Measurements from ENCODE around the gene ME3. TPM values are rescaled to one million over a fixed set of nuclear protein-coding genes. Genes with fewer than 3 reads are reported as not detected.
"Not testable (repeated sequence)": the region's sequence is repeated elsewhere in the genome, so short reads cannot be mapped to it uniquely, and the experiment has no call there.

ME3 gene
- total RNA-seq, 2 experiments from 2014 or later, result 0.66 to 1.0 TPM

- H3K4me1 Mint-ChIP-seq (ENCODE audit: low read depth); ATAC-seq; CTCF ChIA-PET; H3K4me3 Mint-ChIP-seq; DNase-seq; H3K36me3 Mint-ChIP-seq (ENCODE audit: low read depth); H3K9me3 Mint-ChIP-seq (ENCODE audit: insufficient read depth); POLR2A ChIA-PET; H3K27me3 Mint-ChIP-seq (ENCODE audit: low read depth); H3K27ac Mint-ChIP-seq: not testable (repeated sequence)
Measured at GRCh38 chr11:86423488-86423887, 248.9 kb downstream of the ME3 start.

GRCh38 chr11:86422371-86422770, 250.0 kb downstream of the ME3 start:
- H3K27me3 Mint-ChIP-seq (ENCODE audit: low read depth), result no peaks in the 10 kb centered on the region
- CTCF ChIA-PET, result no interaction called here
- ATAC-seq (no peak), DNase-seq (no peak)
- no peak overlapping the region for H3K27ac Mint-ChIP-seq
- no peak overlapping the region for H3K4me3 Mint-ChIP-seq
- no peaks in the 10 kb centered on the region for H3K9me3 Mint-ChIP-seq (ENCODE audit: insufficient read depth)
- peaks cover 3% of the 10 kb centered on the region for H3K4me1 Mint-ChIP-seq (ENCODE audit: low read depth)
- POLR2A ChIA-PET, result interaction anchor here (0.9 kb wide), 1 partner anchor 9 kb away, joined by 3 read pairs; no protein-coding TSS in a partner anchor
- H3K36me3 Mint-ChIP-seq (ENCODE audit: low read depth), result no peaks in the 10 kb centered on the region

- Mint-ChIP-seq H3K27me3 (ENCODE audit: low read depth) (no peaks in the 10 kb centered on the region), H3K36me3 (ENCODE audit: low read depth) (no peaks in the 10 kb centered on the region), H3K9me3 (ENCODE audit: insufficient read depth) (no peaks in the 10 kb centered on the region), H3K4me3 (no peak overlapping the region), H3K4me1 (ENCODE audit: low read depth) (peaks cover 3% of the 10 kb centered on the region), H3K27ac (no peak overlapping the region)
- ChIA-PET POLR2A (interaction anchor here (0.9 kb wide), 1 partner anchor 9 kb away, joined by 3 read pairs; no protein-coding TSS in a partner anchor), CTCF (no interaction called here)
- ATAC-seq (no peak), DNase-seq (no peak)
Measured at GRCh38 chr11:86421946-86422345, 250.5 kb downstream of the ME3 start.

- Mint-ChIP-seq H3K9me3 (ENCODE audit: insufficient read depth) (no peaks in the 10 kb centered on the region), H3K4me3 (no peak overlapping the region), H3K27me3 (ENCODE audit: low read depth) (no peaks in the 10 kb centered on the region), H3K36me3 (ENCODE audit: low read depth) (no peaks in the 10 kb centered on the region), H3K4me1 (ENCODE audit: low read depth) (peaks cover 3% of the 10 kb centered on the region), H3K27ac (no peak overlapping the region)
- DNase-seq (no peak), ATAC-seq (peak; percentile 30)
- CTCF ChIA-PET, result interaction anchor here (0.7 to 2.0 kb wide), 7 partner anchors 10 to 190 kb away, joined by 3 to 6 read pairs (median 3); no protein-coding TSS in a partner anchor
- POLR2A ChIA-PET, result interaction anchor here (0.7 kb wide), 1 partner anchor 105 kb away, joined by 4 read pairs; no protein-coding TSS in a partner anchor
Measured at GRCh38 chr11:86418917-86419316, 253.5 kb downstream of the ME3 start.

GRCh38 chr11:86418513-86418912, 253.9 kb downstream of the ME3 start:
- H3K9me3 Mint-ChIP-seq (ENCODE audit: insufficient read depth), result no peaks in the 10 kb centered on the region

GRCh38 chr11:86418106-86418505, 254.3 kb downstream of the ME3 start:
- POLR2A ChIA-PET, result no interaction called here
- H3K27me3 Mint-ChIP-seq (ENCODE audit: low read depth), result no peaks in the 10 kb centered on the region
- no peak overlapping the region for H3K27ac Mint-ChIP-seq
- ATAC-seq (no peak), DNase-seq (no peak)
- H3K4me1 Mint-ChIP-seq (ENCODE audit: low read depth), result peaks cover 3% of the 10 kb centered on the region
- H3K4me3 Mint-ChIP-seq, result no peak overlapping the region
- CTCF ChIA-PET, result interaction anchor here (1.4 to 2.0 kb wide), 2 partner anchors 9 to 36 kb away, joined by 5 to 6 read pairs; no protein-coding TSS in a partner anchor
- H3K36me3 Mint-ChIP-seq (ENCODE audit: low read depth), result no peaks in the 10 kb centered on the region
- H3K9me3 Mint-ChIP-seq (ENCODE audit: insufficient read depth), result no peaks in the 10 kb centered on the region

More at GRCh38 chr11:86418513-86418912, 253.9 kb downstream of the ME3 start:
- CTCF ChIA-PET, result interaction anchor here (1.0 to 2.0 kb wide), 5 partner anchors 9 to 190 kb away, joined by 3 to 6 read pairs (median 4); no protein-coding TSS in a partner anchor
- Mint-ChIP-seq H3K27ac (no peak overlapping the region), H3K4me3 (no peak overlapping the region), H3K4me1 (ENCODE audit: low read depth) (peaks cover 3% of the 10 kb centered on the region), H3K36me3 (ENCODE audit: low read depth) (no peaks in the 10 kb centered on the region), H3K27me3 (ENCODE audit: low read depth) (no peaks in the 10 kb centered on the region)
- ATAC-seq (no peak), DNase-seq (no peak)
- POLR2A ChIA-PET, result interaction anchor here (0.7 kb wide), 1 partner anchor 104 kb away, joined by 4 read pairs; no protein-coding TSS in a partner anchor

- H3K36me3 Mint-ChIP-seq (ENCODE audit: low read depth); DNase-seq; H3K9me3 Mint-ChIP-seq (ENCODE audit: insufficient read depth); H3K4me1 Mint-ChIP-seq (ENCODE audit: low read depth); POLR2A ChIA-PET; ATAC-seq; H3K27me3 Mint-ChIP-seq (ENCODE audit: low read depth); H3K27ac Mint-ChIP-seq; H3K4me3 Mint-ChIP-seq; CTCF ChIA-PET: not testable (repeated sequence)
Measured at GRCh38 chr11:86416951-86417350, 255.5 kb downstream of the ME3 start.

- Mint-ChIP-seq H3K36me3 (ENCODE audit: low read depth) (no peaks in the 10 kb centered on the region), H3K4me3 (no peak overlapping the region), H3K4me1 (ENCODE audit: low read depth) (peaks cover 3% of the 10 kb centered on the region), H3K9me3 (ENCODE audit: insufficient read depth) (no peaks in the 10 kb centered on the region), H3K27me3 (ENCODE audit: low read depth) (no peaks in the 10 kb centered on the region), H3K27ac (no peak overlapping the region)
- ATAC-seq (no peak), DNase-seq (no peak)
- CTCF ChIA-PET, result no interaction called here
- POLR2A ChIA-PET, result no interaction called here
Measured at GRCh38 chr11:86416494-86416893, 255.9 kb downstream of the ME3 start.

- Mint-ChIP-seq H3K4me1 (ENCODE audit: low read depth) (peaks cover 3% of the 10 kb centered on the region), H3K27me3 (ENCODE audit: low read depth) (no peaks in the 10 kb centered on the region), H3K4me3 (no peak overlapping the region), H3K36me3 (ENCODE audit: low read depth) (no peaks in the 10 kb centered on the region), H3K9me3 (ENCODE audit: insufficient read depth) (no peaks in the 10 kb centered on the region), H3K27ac (no peak overlapping the region)
- DNase-seq (no peak), ATAC-seq (no peak)
- POLR2A ChIA-PET, result no interaction called here
- CTCF ChIA-PET, result interaction anchor here (0.6 kb wide), 1 partner anchor 11 kb away, joined by 3 read pairs; no protein-coding TSS in a partner anchor
Measured at GRCh38 chr11:86415026-86415425, 257.4 kb downstream of the ME3 start.

GRCh38 chr11:86414032-86414431, 258.4 kb downstream of the ME3 start:
- ATAC-seq, result no peak

GRCh38 chr11:86408845-86409244, 263.6 kb downstream of the ME3 start:
- H3K27ac Mint-ChIP-seq, result no peak overlapping the region
- ATAC-seq (no peak), DNase-seq (no peak)
- H3K9me3 Mint-ChIP-seq (ENCODE audit: insufficient read depth), result no peaks in the 10 kb centered on the region
- H3K36me3 Mint-ChIP-seq (ENCODE audit: low read depth), result no peaks in the 10 kb centered on the region
- ChIA-PET CTCF (interaction anchor here (1.3 kb wide), 1 partner anchor 10 kb away, joined by 5 read pairs; no protein-coding TSS in a partner anchor), POLR2A (no interaction called here)
- H3K4me1 Mint-ChIP-seq (ENCODE audit: low read depth), result no peaks in the 10 kb centered on the region
- no peak overlapping the region for H3K4me3 Mint-ChIP-seq
- H3K27me3 Mint-ChIP-seq (ENCODE audit: low read depth), result no peaks in the 10 kb centered on the region

More at GRCh38 chr11:86414032-86414431, 258.4 kb downstream of the ME3 start:
- Mint-ChIP-seq H3K9me3 (ENCODE audit: insufficient read depth) (no peaks in the 10 kb centered on the region), H3K27me3 (ENCODE audit: low read depth) (no peaks in the 10 kb centered on the region), H3K36me3 (ENCODE audit: low read depth) (no peaks in the 10 kb centered on the region), H3K4me3 (no peak overlapping the region), H3K4me1 (ENCODE audit: low read depth) (peaks cover 3% of the 10 kb centered on the region), H3K27ac (no peak overlapping the region)
- DNase-seq, result no peak
- POLR2A ChIA-PET, result no interaction called here
- CTCF ChIA-PET, result no interaction called here

- Mint-ChIP-seq H3K27me3 (ENCODE audit: low read depth) (no peaks in the 10 kb centered on the region), H3K4me1 (ENCODE audit: low read depth) (no peaks in the 10 kb centered on the region), H3K4me3 (no peak overlapping the region), H3K9me3 (ENCODE audit: insufficient read depth) (no peaks in the 10 kb centered on the region), H3K27ac (no peak overlapping the region), H3K36me3 (ENCODE audit: low read depth) (no peaks in the 10 kb centered on the region)
- no peak for ATAC-seq
- ChIA-PET POLR2A (no interaction called here), CTCF (no interaction called here)
- no peak for DNase-seq
Measured at GRCh38 chr11:86403458-86403857, 269.0 kb downstream of the ME3 start.

- Mint-ChIP-seq H3K9me3 (ENCODE audit: insufficient read depth) (no peaks in the 10 kb centered on the region), H3K4me3 (no peak overlapping the region), H3K4me1 (ENCODE audit: low read depth) (peaks cover 7% of the 10 kb centered on the region), H3K27ac (peak overlapping the region; percentile 25), H3K36me3 (ENCODE audit: low read depth) (no peaks in the 10 kb centered on the region), H3K27me3 (ENCODE audit: low read depth) (no peaks in the 10 kb centered on the region)
- DNase-seq (no peak), ATAC-seq (no peak)
- CTCF ChIA-PET, result interaction anchor here (0.6 to 1.2 kb wide), 4 partner anchors 9 to 1785 kb away, joined by 3 to 4 read pairs (median 4); no protein-coding TSS in a partner anchor
- POLR2A ChIA-PET, result no interaction called here
Measured at GRCh38 chr11:86398106-86398505, 274.3 kb downstream of the ME3 start.
